Measurements from ENCODE around the gene STMP1.
"Not testable (repeated sequence)": the region's sequence is repeated elsewhere in the genome, so short reads cannot be mapped to it uniquely, and the experiment has no call there.

The STMP1 gene

GRCh38 chr7:135666846-135667245, 4.5 kb downstream of the STMP1 start:
- DNase-seq: no peak
- H3K9ac ChIP-seq (ENCODE audit: low read depth, low read length): no peak overlapping the region
- H3K36me3 ChIP-seq (ENCODE audit: insufficient read depth, low read length): peaks cover 4% of the 10 kb centered on the region
- H3K27ac ChIP-seq (ENCODE audit: low read length): no peak overlapping the region
- no peak overlapping the region for H2AFZ ChIP-seq (ENCODE audit: low read depth, low read length)
- H3K27me3 ChIP-seq (ENCODE audit: insufficient read depth, low read length, poor library complexity): no peaks in the 10 kb centered on the region
- H3K79me2 ChIP-seq (ENCODE audit: insufficient read depth, low read length): peaks cover 92% of the 10 kb centered on the region
- H3K4me2 ChIP-seq (ENCODE audit: insufficient read depth, low read length): no peak overlapping the region
- no peak for ATAC-seq (ENCODE audit: insufficient read depth, low read depth)
- H4K20me1 ChIP-seq (ENCODE audit: insufficient read depth, low read length): peaks cover 10% of the 10 kb centered on the region; the same call in 1 of the 2 replicates
- no peaks in the 10 kb centered on the region for H3K9me3 ChIP-seq (ENCODE audit: insufficient read depth, low read length, severe bottlenecking)
- H3K4me3 ChIP-seq (ENCODE audit: low read depth in 1 of 2, low read length in 2 of 2): no peak overlapping the region
- TF ChIP-seq CTCF (IDR thresholded peaks at IDR 0.05; ENCODE audit: borderline replicate concordance, extremely low read depth, low read length, poor library complexity, severe bottlenecking) (no peak), EZH2 (IDR thresholded peaks at IDR 0.05; ENCODE audit: borderline replicate concordance, low read depth, low read length, severe bottlenecking) (no peak)
- peaks cover 31% of the 10 kb centered on the region for H3K4me1 ChIP-seq (ENCODE audit: insufficient read depth, low read length)

GRCh38 chr7:135667626-135668025, 5.3 kb downstream of the STMP1 start:
- H4K20me1 ChIP-seq (ENCODE audit: insufficient read depth, low read length): peaks cover 10% of the 10 kb centered on the region; the same call in 1 of the 2 replicates
- H3K9me3 ChIP-seq (ENCODE audit: insufficient read depth, low read length, severe bottlenecking); H3K27ac ChIP-seq (ENCODE audit: low read length); H3K9ac ChIP-seq (ENCODE audit: low read depth, low read length); ATAC-seq (ENCODE audit: insufficient read depth, low read depth); H3K27me3 ChIP-seq (ENCODE audit: insufficient read depth, low read length, poor library complexity); H3K36me3 ChIP-seq (ENCODE audit: insufficient read depth, low read length); H3K4me3 ChIP-seq (ENCODE audit: low read depth in 1 of 2, low read length in 2 of 2); H3K4me2 ChIP-seq (ENCODE audit: insufficient read depth, low read length); H2AFZ ChIP-seq (ENCODE audit: low read depth, low read length); DNase-seq: not testable (repeated sequence)
- H3K4me1 ChIP-seq (ENCODE audit: insufficient read depth, low read length): peaks cover 28% of the 10 kb centered on the region
- H3K79me2 ChIP-seq (ENCODE audit: insufficient read depth, low read length): peaks cover 95% of the 10 kb centered on the region

- peaks cover 93% of the 10 kb centered on the region for H3K79me2 ChIP-seq (ENCODE audit: insufficient read depth, low read length)
Measured at GRCh38 chr7:135668852-135669395, 6.6 kb downstream of the STMP1 start.

GRCh38 chr7:135669774-135670173, 7.5 kb downstream of the STMP1 start:
- no peak overlapping the region for H2AFZ ChIP-seq (ENCODE audit: low read depth, low read length)
- H3K27ac ChIP-seq (ENCODE audit: low read length): no peak overlapping the region
- no peak for DNase-seq
- no peak for TF ChIP-seq CTCF (IDR thresholded peaks at IDR 0.05; ENCODE audit: borderline replicate concordance, extremely low read depth, low read length, poor library complexity, severe bottlenecking)
- H3K27me3 ChIP-seq (ENCODE audit: insufficient read depth, low read length, poor library complexity): no peaks in the 10 kb centered on the region
- H4K20me1 ChIP-seq (ENCODE audit: insufficient read depth, low read length): peaks cover 16% of the 10 kb centered on the region; the same call in 1 of the 2 replicates
- H3K36me3 ChIP-seq (ENCODE audit: insufficient read depth, low read length): peaks cover 19% of the 10 kb centered on the region
- peaks cover 88% of the 10 kb centered on the region for H3K79me2 ChIP-seq (ENCODE audit: insufficient read depth, low read length)
- H3K9ac ChIP-seq (ENCODE audit: low read depth, low read length): no peak overlapping the region
- no peak overlapping the region for H3K4me2 ChIP-seq (ENCODE audit: insufficient read depth, low read length)
- no peak overlapping the region for H3K4me3 ChIP-seq (ENCODE audit: low read depth in 1 of 2, low read length in 2 of 2)
- no peaks in the 10 kb centered on the region for H3K9me3 ChIP-seq (ENCODE audit: insufficient read depth, low read length, severe bottlenecking)
- no peak for ATAC-seq (ENCODE audit: insufficient read depth, low read depth)
- peaks cover 12% of the 10 kb centered on the region; the same call in 1 of the 2 replicates for H3K4me1 ChIP-seq (ENCODE audit: insufficient read depth, low read length)

More at GRCh38 chr7:135668852-135669395, 6.6 kb downstream of the STMP1 start:
- H3K27me3 ChIP-seq (ENCODE audit: insufficient read depth, low read length, poor library complexity); H3K9ac ChIP-seq (ENCODE audit: low read depth, low read length); H3K27ac ChIP-seq (ENCODE audit: low read length); H3K4me3 ChIP-seq (ENCODE audit: low read depth in 1 of 2, low read length in 2 of 2); DNase-seq; H3K4me2 ChIP-seq (ENCODE audit: insufficient read depth, low read length); H2AFZ ChIP-seq (ENCODE audit: low read depth, low read length); ATAC-seq (ENCODE audit: insufficient read depth, low read depth); H3K9me3 ChIP-seq (ENCODE audit: insufficient read depth, low read length, severe bottlenecking): not testable (repeated sequence)
- Histone ChIP-seq H4K20me1 (ENCODE audit: insufficient read depth, low read length) (peaks cover 16% of the 10 kb centered on the region; the same call in 1 of the 2 replicates), H3K36me3 (ENCODE audit: insufficient read depth, low read length) (peaks cover 13% of the 10 kb centered on the region), H3K4me1 (ENCODE audit: insufficient read depth, low read length) (peaks cover 20% of the 10 kb centered on the region)

Data from DND-41 (cell line).